Neural cell (in vitro differentiated cells): Measurements from ENCODE around the gene DUOX1. TPM values are rescaled to one million over a fixed set of nuclear protein-coding genes. Genes with fewer than 3 reads are reported as not detected.
A peak's percentile ranks its signal among the peaks of the same experiment; 100 is the strongest.

Source experiments
- H2AFZ ChIP-seq: fragments of 200-600, 300-800 bp; sonication (generic), shearing (Covaris generic); 2 replicates; pipeline ENCODE4 v1.6.0; 2014; ENCODE audit warnings: low read depth, mild to moderate bottlenecking, antibody characterized with exemption, low read length, moderate library complexity
- H3F3A ChIP-seq: fragments of 200-600 bp; shearing (Covaris generic); 2 replicates; pipeline ENCODE4 v1.6.1; 2016; ENCODE audit warnings: mild to moderate bottlenecking, moderate library complexity, mixed read lengths, antibody characterized with exemption, low read length; ENCODE audit not compliant: insufficient read depth, poor library complexity, severe bottlenecking
- H3K27ac ChIP-seq: fragments of 200-600, 300-800 bp; sonication (generic), shearing (Covaris generic); 2 replicates; pipeline ENCODE4 v1.5.1; 2014; ENCODE audit warnings: mild to moderate bottlenecking, low read length, moderate library complexity
- H3K27me3 ChIP-seq: fragments of 300-800, 200-600 bp; sonication (generic), shearing (Covaris generic); 2 replicates; pipeline ENCODE4 v1.6.0; 2014; ENCODE audit warnings: mild to moderate bottlenecking, low read depth, low read length, moderate library complexity; ENCODE audit not compliant: insufficient read depth
- H3K36me3 ChIP-seq: fragments of 300-800, 200-600 bp; sonication (generic), shearing (Covaris generic); 2 replicates; pipeline ENCODE4 v1.5.1; 2014; ENCODE audit warnings: mild to moderate bottlenecking, antibody characterized with exemption, low read length, moderate library complexity; ENCODE audit not compliant: insufficient read depth
- H3K4me2 ChIP-seq: fragments of 300-800, 200-600 bp; sonication (generic), shearing (Covaris generic); 2 replicates; pipeline ENCODE4 v1.6.0; 2014; ENCODE audit warnings: mild to moderate bottlenecking, low read length
- H3K4me3 ChIP-seq: fragments of 300-800, 200-600 bp; sonication (generic), shearing (Covaris generic); 2 replicates; pipeline ENCODE4 v1.5.1; 2014; ENCODE audit warnings: mild to moderate bottlenecking, low read length, moderate library complexity
- H3K79me2 ChIP-seq: fragments of 200-600 bp; shearing (Covaris generic); replicated peaks from 2 replicates; pipeline ENCODE4 v1.6.0; 2014; ENCODE audit warnings: mild to moderate bottlenecking, low read length, moderate library complexity; ENCODE audit not compliant: insufficient read depth
- H3K9ac ChIP-seq: fragments of 300-800, 200-600 bp; sonication (generic), shearing (Covaris generic); 2 replicates; pipeline ENCODE4 v1.6.1; 2016; ENCODE audit warnings: mild to moderate bottlenecking, low read length, mixed read lengths
- H3K9me2 ChIP-seq: fragments of 200-600 bp; shearing (Covaris generic); 2 replicates; pipeline ENCODE4 v1.6.1; 2016; ENCODE audit warnings: mild to moderate bottlenecking, low read length, mixed read lengths; ENCODE audit not compliant: insufficient read depth
- H3K9me3 ChIP-seq: fragments of 200-600, 300-800 bp; sonication (generic), shearing (Covaris generic); 2 replicates; pipeline ENCODE4 v1.6.1; 2016; ENCODE audit warnings: mild to moderate bottlenecking, mixed run types, low read length, moderate library complexity, mixed read lengths
- H4K20me1 ChIP-seq: fragments of 200-600 bp; shearing (Covaris generic); 2 replicates; pipeline ENCODE4 v1.6.1; 2016; ENCODE audit warnings: mild to moderate bottlenecking, mixed run types; ENCODE audit not compliant: insufficient read depth
- EP300 ChIP-seq: fragments of 450-650 bp; conservative IDR thresholded peaks from 2 replicates; pipeline ENCODE4 v1.6.1; 2014; ENCODE audit warnings: antibody characterized with exemption, mild to moderate bottlenecking, moderate library complexity; ENCODE audit not compliant: poor library complexity, severe bottlenecking
- EZH2 ChIP-seq: fragments of 200-600, 300-800 bp; shearing (Covaris generic), sonication (generic); IDR thresholded peaks from 2 replicates; pipeline ENCODE4 v1.6.1; 2014; ENCODE audit warnings: antibody characterized with exemption, low read length, borderline replicate concordance, mild to moderate bottlenecking; ENCODE audit not compliant: insufficient read depth, poor library complexity, severe bottlenecking
- MXI1 ChIP-seq: fragments of 450-650 bp; conservative IDR thresholded peaks from 2 replicates; pipeline ENCODE4 v1.6.1; 2014; ENCODE audit warnings: antibody characterized with exemption, mild to moderate bottlenecking; ENCODE audit not compliant: poor library complexity, severe bottlenecking
- POLR2AphosphoS5 ChIP-seq: IDR thresholded peaks from 2 replicates; pipeline ENCODE4 v1.6.1; 2012
- RAD21 ChIP-seq: fragments of 450-650 bp; conservative IDR thresholded peaks from 2 replicates; pipeline ENCODE4 v1.6.1; 2014; ENCODE audit warnings: antibody characterized with exemption, mild to moderate bottlenecking, moderate library complexity
- SMC3 ChIP-seq: fragments of 450-650 bp; conservative IDR thresholded peaks from 2 replicates; pipeline ENCODE4 v1.6.1; 2014; ENCODE audit warnings: antibody characterized with exemption, mild to moderate bottlenecking, moderate library complexity; ENCODE audit not compliant: poor library complexity
- TAF1 ChIP-seq: IDR thresholded peaks from 2 replicates; pipeline ENCODE4 v1.6.1; 2012; ENCODE audit warnings: low read depth
- polyA plus RNA-seq: library from polyadenylated mRNA; depleted of rRNA; stranded (reverse); fragments of >200 nt; gene quantifications from 2 replicates; pipeline ENCODE4 v1.2.3, GENCODE V29; 2014
- TF ChIP-seq, protein P1 (sequence below): IDR thresholded peaks from 2 replicates; pipeline ENCODE4 v1.6.1; 2012; ENCODE audit warnings: borderline replicate concordance
- TF ChIP-seq, protein P2 (sequence below): fragments of 450-650 bp; IDR thresholded peaks from 2 replicates; pipeline ENCODE4 v1.5.1; 2014; ENCODE audit warnings: antibody characterized with exemption, mild to moderate bottlenecking, moderate library complexity; ENCODE audit not compliant: poor library complexity, severe bottlenecking

DUOX1 gene
- polyA plus RNA-seq, 1 donor from 2014 or later = not detected

DNA sequence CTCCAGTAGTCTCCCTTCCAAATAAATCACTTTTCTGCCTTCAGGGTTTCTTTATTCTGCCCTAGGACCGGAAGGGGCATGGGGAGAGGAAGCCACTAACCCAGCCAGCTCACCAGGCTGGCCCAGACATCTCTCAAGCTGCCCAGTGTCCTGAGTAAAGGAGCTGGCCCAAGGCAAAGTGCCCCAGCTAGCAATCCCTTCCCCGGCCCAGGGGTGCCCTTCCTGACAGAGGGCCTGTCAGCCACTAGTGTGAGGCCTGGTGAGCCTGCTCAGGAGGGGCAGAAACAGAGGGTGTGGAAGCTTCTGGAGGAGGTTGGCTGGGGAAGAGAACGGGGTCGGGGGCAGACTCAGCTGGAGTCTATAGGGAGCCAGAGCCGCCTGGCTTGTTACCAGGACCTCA lies 35.7 kb downstream of the DUOX1 start:
- H4K20me1 ChIP-seq = no peaks in the 10 kb centered on the region
- H3K4me3 ChIP-seq = no peak overlapping the region
- H3K9me2 ChIP-seq = no peaks in the 10 kb centered on the region
- H3K4me2 ChIP-seq = no peak overlapping the region
- H3K79me2 ChIP-seq = no peaks in the 10 kb centered on the region
- no peak overlapping the region for H3K27ac ChIP-seq
- no peaks in the 10 kb centered on the region for H3F3A ChIP-seq
- no peak overlapping the region for H2AFZ ChIP-seq
- no peaks in the 10 kb centered on the region for H3K36me3 ChIP-seq
- no peak overlapping the region for H3K9ac ChIP-seq
- no peaks in the 10 kb centered on the region for H3K27me3 ChIP-seq
- H3K9me3 ChIP-seq = no peaks in the 10 kb centered on the region
- TF ChIP-seq SMC3 = no peak
- no peak for TF ChIP-seq EZH2
- TF ChIP-seq, protein P1, sequence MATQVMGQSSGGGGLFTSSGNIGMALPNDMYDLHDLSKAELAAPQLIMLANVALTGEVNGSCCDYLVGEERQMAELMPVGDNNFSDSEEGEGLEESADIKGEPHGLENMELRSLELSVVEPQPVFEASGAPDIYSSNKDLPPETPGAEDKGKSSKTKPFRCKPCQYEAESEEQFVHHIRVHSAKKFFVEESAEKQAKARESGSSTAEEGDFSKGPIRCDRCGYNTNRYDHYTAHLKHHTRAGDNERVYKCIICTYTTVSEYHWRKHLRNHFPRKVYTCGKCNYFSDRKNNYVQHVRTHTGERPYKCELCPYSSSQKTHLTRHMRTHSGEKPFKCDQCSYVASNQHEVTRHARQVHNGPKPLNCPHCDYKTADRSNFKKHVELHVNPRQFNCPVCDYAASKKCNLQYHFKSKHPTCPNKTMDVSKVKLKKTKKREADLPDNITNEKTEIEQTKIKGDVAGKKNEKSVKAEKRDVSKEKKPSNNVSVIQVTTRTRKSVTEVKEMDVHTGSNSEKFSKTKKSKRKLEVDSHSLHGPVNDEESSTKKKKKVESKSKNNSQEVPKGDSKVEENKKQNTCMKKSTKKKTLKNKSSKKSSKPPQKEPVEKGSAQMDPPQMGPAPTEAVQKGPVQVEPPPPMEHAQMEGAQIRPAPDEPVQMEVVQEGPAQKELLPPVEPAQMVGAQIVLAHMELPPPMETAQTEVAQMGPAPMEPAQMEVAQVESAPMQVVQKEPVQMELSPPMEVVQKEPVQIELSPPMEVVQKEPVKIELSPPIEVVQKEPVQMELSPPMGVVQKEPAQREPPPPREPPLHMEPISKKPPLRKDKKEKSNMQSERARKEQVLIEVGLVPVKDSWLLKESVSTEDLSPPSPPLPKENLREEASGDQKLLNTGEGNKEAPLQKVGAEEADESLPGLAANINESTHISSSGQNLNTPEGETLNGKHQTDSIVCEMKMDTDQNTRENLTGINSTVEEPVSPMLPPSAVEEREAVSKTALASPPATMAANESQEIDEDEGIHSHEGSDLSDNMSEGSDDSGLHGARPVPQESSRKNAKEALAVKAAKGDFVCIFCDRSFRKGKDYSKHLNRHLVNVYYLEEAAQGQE = no peak
- TF ChIP-seq POLR2AphosphoS5 = no peak
- no peak for TF ChIP-seq EP300
- no peak for TF ChIP-seq RAD21
- TF ChIP-seq, protein P2, sequence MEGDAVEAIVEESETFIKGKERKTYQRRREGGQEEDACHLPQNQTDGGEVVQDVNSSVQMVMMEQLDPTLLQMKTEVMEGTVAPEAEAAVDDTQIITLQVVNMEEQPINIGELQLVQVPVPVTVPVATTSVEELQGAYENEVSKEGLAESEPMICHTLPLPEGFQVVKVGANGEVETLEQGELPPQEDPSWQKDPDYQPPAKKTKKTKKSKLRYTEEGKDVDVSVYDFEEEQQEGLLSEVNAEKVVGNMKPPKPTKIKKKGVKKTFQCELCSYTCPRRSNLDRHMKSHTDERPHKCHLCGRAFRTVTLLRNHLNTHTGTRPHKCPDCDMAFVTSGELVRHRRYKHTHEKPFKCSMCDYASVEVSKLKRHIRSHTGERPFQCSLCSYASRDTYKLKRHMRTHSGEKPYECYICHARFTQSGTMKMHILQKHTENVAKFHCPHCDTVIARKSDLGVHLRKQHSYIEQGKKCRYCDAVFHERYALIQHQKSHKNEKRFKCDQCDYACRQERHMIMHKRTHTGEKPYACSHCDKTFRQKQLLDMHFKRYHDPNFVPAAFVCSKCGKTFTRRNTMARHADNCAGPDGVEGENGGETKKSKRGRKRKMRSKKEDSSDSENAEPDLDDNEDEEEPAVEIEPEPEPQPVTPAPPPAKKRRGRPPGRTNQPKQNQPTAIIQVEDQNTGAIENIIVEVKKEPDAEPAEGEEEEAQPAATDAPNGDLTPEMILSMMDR = no peak
- TF ChIP-seq TAF1 = no peak
- TF ChIP-seq MXI1 = no peak

DNA sequence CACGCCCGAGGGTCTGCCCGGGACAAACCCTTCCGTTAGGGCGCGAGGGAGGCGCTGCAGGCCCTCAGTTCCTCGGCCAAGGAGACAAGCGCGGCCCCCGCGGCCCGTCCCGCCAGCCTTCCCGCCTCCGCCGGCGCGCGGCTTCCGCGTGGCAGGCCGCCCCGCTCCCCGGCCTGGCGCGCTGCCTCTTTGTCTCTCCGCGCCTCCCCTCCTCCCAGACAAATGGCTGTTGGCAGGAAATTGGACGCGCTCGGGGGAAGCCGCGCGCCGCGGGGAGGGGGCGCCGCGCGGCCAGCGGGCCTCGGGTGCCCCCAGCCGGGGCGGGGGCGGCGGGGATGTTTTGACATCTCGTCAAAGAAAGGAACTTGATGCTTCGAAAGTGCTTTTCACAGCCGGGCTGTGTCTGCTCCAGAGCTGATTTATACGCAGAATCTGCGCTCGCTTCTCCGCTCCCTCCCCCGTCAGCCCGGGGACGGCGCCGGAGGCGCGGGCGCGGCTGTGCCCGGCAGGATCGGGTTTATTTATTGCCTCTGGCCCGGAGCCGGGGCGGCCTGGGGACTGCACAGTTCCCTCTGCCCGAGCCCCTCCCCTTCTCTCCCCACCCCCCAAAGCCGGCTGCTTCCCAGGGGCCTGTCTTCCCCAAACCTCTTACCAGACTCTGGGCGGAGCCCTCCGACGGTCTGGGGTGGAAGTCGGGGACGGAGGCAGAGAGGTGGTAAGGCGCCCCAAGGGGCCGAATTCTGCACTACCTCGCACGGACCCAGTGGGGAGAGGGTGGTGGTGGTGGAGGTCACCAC lies 37.2 kb downstream of the DUOX1 start:
- TF ChIP-seq SMC3 (peak; percentile 52), EZH2 (no peak), POLR2AphosphoS5 (peak; percentile 73), EP300 (peak; percentile 80), RAD21 (peak; percentile 36), TAF1 (peak; percentile 56), MXI1 (peak; percentile 28)
- TF ChIP-seq, protein P1 = peak; percentile 61
- TF ChIP-seq, protein P2 = peak; percentile 56

More for the DNA sequence above, 37.2 kb downstream of the DUOX1 start:
- Histone ChIP-seq H3K36me3 (no peaks in the 10 kb centered on the region), H3K79me2 (no peaks in the 10 kb centered on the region), H3K27me3 (no peaks in the 10 kb centered on the region), H3K27ac (peak overlapping the region; percentile 88), H3K9ac (peak overlapping the region; percentile 77), H2AFZ (peak overlapping the region; percentile 33), H3K9me2 (no peaks in the 10 kb centered on the region), H3K4me3 (peak overlapping the region; percentile 64), H3K9me3 (no peaks in the 10 kb centered on the region), H3K4me2 (peak overlapping the region; percentile 55), H3F3A (no peaks in the 10 kb centered on the region), H4K20me1 (no peaks in the 10 kb centered on the region)
